SK-N-MC (cell line): Measurements from ENCODE around the gene SERPINB4.
A peak's percentile ranks its signal among the peaks of the same experiment; 100 is the strongest.
"Not testable (repeated sequence)": the region's sequence is repeated elsewhere in the genome, so short reads cannot be mapped to it uniquely, and the experiment has no call there.

Experiments used
- DNase-seq: peaks from one replicate; pipeline ENCODE4 v3.0.0-alpha.2; 2011; ENCODE audit warnings: low read depth, low spot score
- H3K27ac ChIP-seq: fragments of 200-600 bp; sonication (generic); 2 replicates; pipeline ENCODE4 v1.5.1; 2016; ENCODE audit warnings: mixed run types
- H3K36me3 ChIP-seq: fragments of 200-600 bp; sonication (generic); 2 replicates; pipeline ENCODE4 v1.6.1; 2017; ENCODE audit warnings: antibody characterized with exemption, low read length, mixed read lengths; ENCODE audit not compliant: insufficient read depth
- H3K4me3 ChIP-seq: fragments of 200-600 bp; sonication (generic); 2 replicates; pipeline ENCODE4 v1.5.1; 2016
- H3K9ac ChIP-seq: fragments of 200-600 bp; sonication (generic); 2 replicates; pipeline ENCODE4 v1.8.0; 2017; ENCODE audit warnings: mixed run types, mixed read lengths; ENCODE audit not compliant: insufficient read length
- H3K9me3 ChIP-seq: fragments of 200-600 bp; sonication (generic); 2 replicates; pipeline ENCODE4 v1.6.1; 2017; ENCODE audit warnings: low read depth, mild to moderate bottlenecking, antibody characterized with exemption, low read length, moderate library complexity, mixed read lengths
- EZH2 ChIP-seq: fragments of 200-600 bp; sonication (generic); IDR thresholded peaks from one replicate; pipeline ENCODE4 v1.6.1; 2017; ENCODE audit warnings: antibody characterized with exemption
- FOXP2 ChIP-seq: optimal IDR thresholded peaks from 2 replicates; pipeline ENCODE3; 2011; ENCODE audit warnings: mild to moderate bottlenecking, moderate library complexity; ENCODE audit not compliant: insufficient read depth; ENCODE audit errors: extremely low read length, control extremely low read depth
- POLR2AphosphoS5 ChIP-seq: IDR thresholded peaks from 2 replicates; pipeline ENCODE4 v1.6.1; 2012; ENCODE audit warnings: mild to moderate bottlenecking, low read depth, low read length, borderline replicate concordance

Gene SERPINB4

GRCh38 chr18:63644142-63644541 is at the start of gene SERPINB4:
Gene SERPINB4, minus strand, starts transcription at chr18:63644256. Its CDS starts 679 bp downstream, at chr18:63643577.
- not testable (repeated sequence) for DNase-seq, H3K9ac ChIP-seq, H3K27ac ChIP-seq, H3K4me3 ChIP-seq, H3K9me3 ChIP-seq, H3K36me3 ChIP-seq

DNA sequence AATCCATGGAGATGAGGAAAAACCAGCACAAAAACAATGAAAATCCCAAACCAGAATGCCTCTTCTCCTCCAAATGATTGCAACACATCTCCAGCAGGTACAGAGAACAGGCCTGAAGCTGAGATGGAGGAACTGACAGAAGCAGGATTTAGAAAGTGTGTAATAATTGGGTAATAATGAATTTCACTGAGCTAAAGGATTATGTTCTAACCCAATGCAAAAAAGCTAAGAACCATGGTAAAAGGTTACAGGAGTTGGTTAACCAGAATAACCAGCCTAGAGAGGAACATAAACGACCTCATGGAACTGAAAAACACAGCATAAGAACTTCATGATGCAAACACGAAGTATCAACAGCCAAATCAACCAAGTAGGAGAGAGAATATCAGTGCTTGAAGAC is 45.0 kb upstream of the SERPINB4 start:
- Histone ChIP-seq H3K36me3 (no peaks in the 10 kb centered on the region), H3K4me3 (no peak overlapping the region), H3K27ac (no peak overlapping the region), H3K9me3 (no peaks in the 10 kb centered on the region), H3K9ac (no peak overlapping the region)
- DNase-seq = no peak
- TF ChIP-seq FOXP2 = no peak

- DNase-seq = no peak
- H3K9me3 ChIP-seq = no peaks in the 10 kb centered on the region
- no peak overlapping the region for H3K4me3 ChIP-seq
- TF ChIP-seq POLR2AphosphoS5 (no peak), EZH2 (no peak), FOXP2 (no peak)
- no peak overlapping the region for H3K27ac ChIP-seq
- no peaks in the 10 kb centered on the region for H3K36me3 ChIP-seq
- H3K9ac ChIP-seq = no peak overlapping the region
These were observed 42.8 kb upstream of the SERPINB4 start for GRCh38 chr18:63686871-63687270.

GRCh38 chr18:63684718-63685117 is 40.7 kb upstream of the SERPINB4 start:
- no peak overlapping the region for H3K9ac ChIP-seq
- H3K9me3 ChIP-seq = no peaks in the 10 kb centered on the region
- no peak for DNase-seq
- no peak overlapping the region for H3K4me3 ChIP-seq
- H3K36me3 ChIP-seq = no peaks in the 10 kb centered on the region
- TF ChIP-seq POLR2AphosphoS5 (no peak), EZH2 (no peak), FOXP2 (no peak)
- H3K27ac ChIP-seq = no peak overlapping the region

GRCh38 chr18:63683890-63684289 is 39.8 kb upstream of the SERPINB4 start:
- Histone ChIP-seq H3K9ac (peak overlapping the region; percentile 88), H3K27ac (peak overlapping the region; percentile 100), H3K36me3 (no peaks in the 10 kb centered on the region), H3K4me3 (peak overlapping the region; percentile 33; the same call in 1 of the 2 replicates), H3K9me3 (no peaks in the 10 kb centered on the region)
- TF ChIP-seq EZH2 (no peak), FOXP2 (no peak), POLR2AphosphoS5 (no peak)
- DNase-seq = no peak

GRCh38 chr18:63683152-63683551 is 39.1 kb upstream of the SERPINB4 start:
- Histone ChIP-seq H3K9me3 (no peaks in the 10 kb centered on the region), H3K36me3 (no peaks in the 10 kb centered on the region), H3K4me3 (peak overlapping the region; percentile 73), H3K9ac (peak overlapping the region; percentile 88), H3K27ac (peak overlapping the region; percentile 100)
- TF ChIP-seq POLR2AphosphoS5 = no peak
- TF ChIP-seq EZH2 = no peak
- TF ChIP-seq FOXP2 = no peak
- peak; percentile 80 for DNase-seq

DNA sequence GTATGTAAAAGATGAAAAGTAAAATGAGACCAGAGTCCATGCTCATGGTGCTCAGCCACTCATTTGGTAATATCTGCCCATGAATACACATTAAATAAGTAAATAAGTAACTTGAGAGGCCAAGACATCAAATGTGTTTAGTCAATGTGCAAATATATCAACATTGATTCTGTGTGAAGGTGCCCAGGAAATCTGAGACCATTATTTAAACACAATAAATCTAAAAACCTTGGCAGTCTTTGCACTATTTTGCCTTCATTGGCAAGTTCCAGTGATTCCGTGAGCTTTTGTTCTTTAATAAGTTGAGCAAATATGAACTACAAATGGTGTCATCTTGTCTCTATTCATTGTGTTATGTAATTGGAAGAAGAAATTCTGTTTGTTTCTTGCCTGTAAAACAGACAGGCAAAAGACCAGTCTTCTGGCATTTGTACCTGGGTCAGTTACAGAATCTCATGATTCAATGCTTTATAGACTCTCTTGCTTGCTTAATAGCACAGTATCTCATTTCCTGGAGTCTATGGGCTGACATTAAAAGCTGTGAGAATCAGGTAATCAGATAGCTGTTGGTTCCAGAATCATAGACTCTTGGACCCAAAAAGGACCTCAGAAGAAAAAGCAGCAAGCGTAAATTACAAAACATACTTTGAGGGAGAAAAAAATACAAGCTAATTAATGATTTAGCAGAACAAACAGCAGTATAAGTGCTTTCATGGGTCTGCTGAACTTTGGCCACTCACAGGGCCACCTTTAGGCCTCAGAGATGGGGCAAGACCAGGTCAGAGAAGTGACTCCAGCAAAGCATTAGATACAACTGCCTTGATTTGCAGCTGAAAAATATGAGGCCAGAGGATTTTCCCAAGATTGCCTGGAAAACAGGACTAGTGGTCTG is 37.6 kb upstream of the SERPINB4 start:
- Histone ChIP-seq H3K27ac (peak overlapping the region; percentile 100), H3K4me3 (no peak overlapping the region), H3K9ac (no peak overlapping the region), H3K36me3 (no peaks in the 10 kb centered on the region), H3K9me3 (no peaks in the 10 kb centered on the region)
- no peak for DNase-seq
- TF ChIP-seq FOXP2 (no peak), EZH2 (no peak)

DNA sequence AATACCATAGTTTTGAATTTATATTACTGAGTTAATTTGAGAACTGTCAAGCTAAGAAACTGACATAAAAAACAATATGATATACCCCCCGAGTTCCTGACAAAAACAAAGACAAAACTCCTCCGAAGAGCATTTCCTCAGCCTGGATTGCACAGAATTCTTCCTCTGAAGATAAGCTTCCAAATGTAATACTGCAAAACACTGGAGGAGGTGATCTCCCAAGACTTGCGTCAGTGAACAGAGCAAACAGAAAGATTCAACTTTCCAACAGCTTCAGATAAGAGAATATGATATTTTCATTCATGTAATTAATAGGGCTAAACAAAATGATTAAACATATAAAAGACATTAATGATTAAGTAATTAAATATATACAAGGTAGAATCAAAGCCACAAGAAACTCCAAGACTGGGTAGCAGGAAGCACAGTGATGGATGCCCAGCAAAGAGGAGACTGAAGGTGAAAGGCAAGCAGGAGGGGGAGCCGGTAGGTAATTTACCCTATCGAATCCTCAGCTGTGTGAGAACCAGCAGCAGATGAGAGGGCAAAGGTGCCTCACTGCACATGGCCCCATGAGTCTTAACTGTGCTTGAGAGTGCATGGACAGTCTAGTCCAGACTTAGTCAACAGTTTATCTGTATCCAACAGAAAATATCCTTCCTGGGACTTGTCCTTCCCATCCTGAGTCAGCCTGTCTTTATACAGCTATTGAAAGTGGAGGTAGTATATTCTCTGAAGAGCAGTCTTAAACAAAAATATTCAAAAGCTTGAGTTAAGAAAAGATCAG is 36.0 kb upstream of the SERPINB4 start:
- TF ChIP-seq FOXP2 (no peak), POLR2AphosphoS5 (no peak), EZH2 (no peak)
- Histone ChIP-seq H3K27ac (no peak overlapping the region), H3K36me3 (no peaks in the 10 kb centered on the region), H3K4me3 (no peak overlapping the region), H3K9ac (no peak overlapping the region), H3K9me3 (no peaks in the 10 kb centered on the region)
- DNase-seq = no peak
